Tibial artery (tissue), 4 donors: ENCODE measurements around the gene PML.

Source experiments
- DNase-seq, 2 donors: peaks; one replicate each; pipeline ENCODE4 v3.0.0-alpha.2; 2019
- H3K27ac ChIP-seq, 2 donors: fragments of 200-600 bp; sonication (generic) in 1 of 2; 1 replicate in 1 of 2; 2 replicates in 1 of 2; pipeline ENCODE4 v1.5.1; 2018 to 2019; ENCODE audit warnings: mild to moderate bottlenecking in 1 of 2
- H3K27me3 ChIP-seq, 2 donors: fragments of 200-600 bp; sonication (generic) in 1 of 2; one replicate each; pipeline versions ENCODE4 v1.5.1 to v1.6.0; 2016 to 2019
- H3K36me3 ChIP-seq, 3 donors: fragments of 200-600 bp; sonication (generic) in 2 of 3; one replicate each; pipeline ENCODE4 v1.5.1; 2016 to 2019; ENCODE audit warnings: mild to moderate bottlenecking in 2 of 3
- H3K4me1 ChIP-seq, 4 donors: fragments of 200-600 bp; sonication (generic) in 2 of 4; 1 replicate in 3 of 4; 2 replicates in 1 of 4; pipeline ENCODE4 v1.5.1; 2016 to 2019
- H3K4me3 ChIP-seq, 2 donors: fragments of 200-600 bp; sonication (generic) in 1 of 2; 1 replicate in 1 of 2; 2 replicates in 1 of 2; pipeline ENCODE4 v1.5.1; 2018 to 2019; ENCODE audit warnings: mild to moderate bottlenecking in 2 of 2
- H3K9me3 ChIP-seq, 3 donors: fragments of 200-600 bp; sonication (generic) in 1 of 3; one replicate each; pipeline ENCODE4 v1.5.1; 2016 to 2019
- intact Hi-C: fragments of 100-400 bp; cut with DNase I; formaldehyde crosslinking; loops from one replicate; pipeline ENCODE4 v1.15.0; 2023; ENCODE audit warnings: low total_unique reads
- TF ChIP-seq, protein P1 (sequence below), 2 experiments: fragments of 200-600 bp in 1 of 2; fragments of 450-650 bp in 1 of 2; IDR thresholded peaks; one replicate each; pipeline ENCODE4 v1.5.1; 2017 to 2019; ENCODE audit warnings: antibody characterized with exemption in 2 of 2, mild to moderate bottlenecking in 1 of 2, moderate library complexity in 1 of 2

The PML gene

GRCh38 chr15:73984208-73984979 is 10.1 kb upstream of the PML start:
- Histone ChIP-seq H3K4me3 (no peak overlapping the region), H3K4me1 (peaks cover 3 to 65% (median 48%) of the 10 kb centered on the region in 4 donors), H3K36me3 (peaks cover 0 to 48% (median 13%) of the 10 kb centered on the region in 3 donors), H3K27ac (peak overlapping the region; percentile 82 to 85), H3K27me3 (no peaks in the 10 kb centered on the region), H3K9me3 (no peaks in the 10 kb centered on the region)
- intact Hi-C loops = loop anchor here (5.0 kb wide), 1 partner anchor 338 kb away; no protein-coding TSS in a partner anchor
- TF ChIP-seq, protein P1, sequence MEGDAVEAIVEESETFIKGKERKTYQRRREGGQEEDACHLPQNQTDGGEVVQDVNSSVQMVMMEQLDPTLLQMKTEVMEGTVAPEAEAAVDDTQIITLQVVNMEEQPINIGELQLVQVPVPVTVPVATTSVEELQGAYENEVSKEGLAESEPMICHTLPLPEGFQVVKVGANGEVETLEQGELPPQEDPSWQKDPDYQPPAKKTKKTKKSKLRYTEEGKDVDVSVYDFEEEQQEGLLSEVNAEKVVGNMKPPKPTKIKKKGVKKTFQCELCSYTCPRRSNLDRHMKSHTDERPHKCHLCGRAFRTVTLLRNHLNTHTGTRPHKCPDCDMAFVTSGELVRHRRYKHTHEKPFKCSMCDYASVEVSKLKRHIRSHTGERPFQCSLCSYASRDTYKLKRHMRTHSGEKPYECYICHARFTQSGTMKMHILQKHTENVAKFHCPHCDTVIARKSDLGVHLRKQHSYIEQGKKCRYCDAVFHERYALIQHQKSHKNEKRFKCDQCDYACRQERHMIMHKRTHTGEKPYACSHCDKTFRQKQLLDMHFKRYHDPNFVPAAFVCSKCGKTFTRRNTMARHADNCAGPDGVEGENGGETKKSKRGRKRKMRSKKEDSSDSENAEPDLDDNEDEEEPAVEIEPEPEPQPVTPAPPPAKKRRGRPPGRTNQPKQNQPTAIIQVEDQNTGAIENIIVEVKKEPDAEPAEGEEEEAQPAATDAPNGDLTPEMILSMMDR (IDR thresholded peaks at IDR 0.05) = no peak
- no peak for DNase-seq

DNA sequence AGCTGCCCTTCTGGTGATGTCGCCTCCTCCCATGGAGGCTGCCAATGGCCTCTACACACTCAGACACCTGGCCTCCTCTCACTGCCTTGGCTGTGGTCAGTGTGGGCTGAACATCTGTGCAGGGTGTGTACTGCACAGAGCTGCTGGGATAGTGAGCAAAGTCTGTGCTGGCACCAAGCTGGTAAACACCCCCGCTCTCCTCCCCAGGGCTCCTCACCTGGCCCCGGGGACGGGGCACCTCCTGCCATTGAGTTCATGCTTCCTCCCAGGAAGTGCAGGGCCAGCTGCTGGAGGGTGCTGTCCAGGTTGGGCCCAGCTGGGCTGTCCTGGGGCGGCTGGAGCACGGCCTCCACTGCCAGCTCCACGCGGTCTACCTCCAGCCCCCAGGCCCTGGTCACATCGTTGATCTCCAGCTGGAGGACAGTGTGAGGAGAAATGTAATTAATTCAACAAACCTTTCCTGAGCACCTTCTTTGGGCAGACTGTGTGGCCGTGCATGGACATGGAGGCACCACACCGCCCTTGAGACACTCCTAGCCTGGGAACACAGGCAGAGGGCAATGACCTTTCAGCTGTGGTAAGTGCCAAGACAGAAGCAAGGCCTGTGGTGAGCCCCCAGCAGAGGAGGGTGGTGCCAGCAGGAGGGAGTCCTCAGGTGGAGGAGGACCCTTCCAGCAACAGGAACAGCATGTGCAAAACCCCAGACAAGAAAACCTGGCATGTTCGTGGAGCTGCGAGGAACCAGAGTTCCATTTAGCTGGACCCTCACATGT is 9.2 kb upstream of the PML start:
- Histone ChIP-seq H3K4me1 (peaks cover 3 to 74% (median 57%) of the 10 kb centered on the region in 4 donors), H3K4me3 (no peak overlapping the region), H3K9me3 (no peaks in the 10 kb centered on the region), H3K27ac (peak overlapping the region in 1 of 2 donors; percentile 82), H3K27me3 (no peaks in the 10 kb centered on the region), H3K36me3 (peaks cover 0 to 48% (median 13%) of the 10 kb centered on the region in 3 donors)
- intact Hi-C loops = no loop called here
- DNase-seq = no peak
- TF ChIP-seq, protein P1 (IDR thresholded peaks at IDR 0.05) = no peak

GRCh38 chr15:73986055-73986775 is 8.3 kb upstream of the PML start:
- Histone ChIP-seq H3K9me3 (no peaks in the 10 kb centered on the region), H3K36me3 (peaks cover 0 to 48% (median 13%) of the 10 kb centered on the region in 3 donors), H3K4me1 (peaks cover 3 to 83% (median 64%) of the 10 kb centered on the region in 4 donors), H3K4me3 (no peak overlapping the region), H3K27ac (peak overlapping the region in 1 of 2 donors; percentile 20), H3K27me3 (no peaks in the 10 kb centered on the region)
- TF ChIP-seq, protein P1 (IDR thresholded peaks at IDR 0.05) = no peak
- intact Hi-C loops = no loop called here
- no peak for DNase-seq

DNA sequence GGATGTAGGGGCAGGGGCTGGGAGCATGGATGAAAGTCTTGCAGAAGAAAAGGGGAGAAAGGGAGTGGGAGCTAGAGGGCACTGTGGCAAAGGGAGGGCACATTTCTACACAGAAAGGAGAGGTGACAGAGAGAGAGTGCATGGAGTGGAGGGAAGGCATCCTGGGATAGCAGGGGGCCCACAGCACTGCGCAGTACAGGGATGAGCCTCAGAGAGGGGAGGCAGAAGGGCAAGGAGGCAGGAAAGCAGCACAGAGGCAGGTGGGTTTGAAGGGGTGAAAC is 7.8 kb upstream of the PML start:
- Histone ChIP-seq H3K27ac (peak overlapping the region in 1 of 2 donors; percentile 20), H3K36me3 (peaks cover 0 to 48% (median 13%) of the 10 kb centered on the region in 3 donors), H3K27me3 (no peaks in the 10 kb centered on the region), H3K4me1 (peaks cover 3 to 84% (median 64%) of the 10 kb centered on the region in 4 donors), H3K4me3 (no peak overlapping the region), H3K9me3 (no peaks in the 10 kb centered on the region)
- intact Hi-C loops = no loop called here
- TF ChIP-seq, protein P1 (IDR thresholded peaks at IDR 0.05) = no peak
- no peak for DNase-seq

- TF ChIP-seq, protein P1 (IDR thresholded peaks at IDR 0.05) = no peak
- no peak for DNase-seq
- peak overlapping the region in 1 of 2 donors; percentile 20 for H3K27ac ChIP-seq
- peaks cover 0 to 48% (median 13%) of the 10 kb centered on the region in 3 donors for H3K36me3 ChIP-seq
- no peaks in the 10 kb centered on the region for H3K27me3 ChIP-seq
- H3K4me3 ChIP-seq = no peak overlapping the region
- H3K4me1 ChIP-seq = peaks cover 3 to 81% (median 59%) of the 10 kb centered on the region in 4 donors
- intact Hi-C loops = no loop called here
- H3K9me3 ChIP-seq = no peaks in the 10 kb centered on the region
Measured at GRCh38 chr15:73987250-73987649, 7.3 kb upstream of the PML start.
